ENCODE data around the gene CD82. TPM values are rescaled to one million over a fixed set of nuclear protein-coding genes. Genes with fewer than 3 reads are reported as not detected.

The CD82 gene
- total and polyA plus RNA-seq, 2 of the 8 experiments (the other 6 are each of a cell fraction or from before 2014, with no cell fraction given), result 7.9 to 10.3 TPM

DNA sequence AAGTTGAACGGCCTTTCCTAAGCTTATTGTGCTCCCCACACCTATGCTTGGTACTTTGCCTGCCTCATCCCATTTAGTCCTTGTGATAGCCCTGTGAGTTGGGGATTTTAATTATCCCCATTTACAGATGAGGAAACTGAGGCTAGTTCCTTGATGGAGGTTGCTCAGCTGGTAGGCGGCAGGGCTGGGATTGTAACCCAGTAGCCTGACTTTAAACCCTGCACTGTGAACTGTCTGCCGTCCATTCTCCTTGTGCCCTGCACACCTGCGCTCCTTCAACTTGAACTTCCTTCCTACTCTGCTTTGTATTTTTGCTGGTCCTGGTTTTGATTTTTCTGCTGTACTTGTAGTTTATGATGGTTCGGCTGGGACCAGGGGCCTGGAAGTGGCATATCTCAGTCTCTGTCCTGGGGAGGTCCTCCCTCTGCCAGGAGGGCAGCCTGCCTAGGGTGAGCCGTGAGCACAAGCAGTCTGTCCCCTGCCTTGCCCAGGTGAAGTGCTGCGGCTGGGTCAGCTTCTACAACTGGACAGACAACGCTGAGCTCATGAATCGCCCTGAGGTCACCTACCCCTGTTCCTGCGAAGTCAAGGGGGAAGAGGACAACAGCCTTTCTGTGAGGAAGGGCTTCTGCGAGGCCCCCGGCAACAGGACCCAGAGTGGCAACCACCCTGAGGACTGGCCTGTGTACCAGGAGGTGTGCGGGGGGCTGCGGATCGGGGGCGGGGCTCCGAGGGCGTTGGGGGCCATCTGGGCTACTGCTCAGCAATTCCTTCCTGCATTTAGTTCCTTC, 52.4 kb downstream of the CD82 start (continued):
- TF ChIP-seq, protein P1, sequence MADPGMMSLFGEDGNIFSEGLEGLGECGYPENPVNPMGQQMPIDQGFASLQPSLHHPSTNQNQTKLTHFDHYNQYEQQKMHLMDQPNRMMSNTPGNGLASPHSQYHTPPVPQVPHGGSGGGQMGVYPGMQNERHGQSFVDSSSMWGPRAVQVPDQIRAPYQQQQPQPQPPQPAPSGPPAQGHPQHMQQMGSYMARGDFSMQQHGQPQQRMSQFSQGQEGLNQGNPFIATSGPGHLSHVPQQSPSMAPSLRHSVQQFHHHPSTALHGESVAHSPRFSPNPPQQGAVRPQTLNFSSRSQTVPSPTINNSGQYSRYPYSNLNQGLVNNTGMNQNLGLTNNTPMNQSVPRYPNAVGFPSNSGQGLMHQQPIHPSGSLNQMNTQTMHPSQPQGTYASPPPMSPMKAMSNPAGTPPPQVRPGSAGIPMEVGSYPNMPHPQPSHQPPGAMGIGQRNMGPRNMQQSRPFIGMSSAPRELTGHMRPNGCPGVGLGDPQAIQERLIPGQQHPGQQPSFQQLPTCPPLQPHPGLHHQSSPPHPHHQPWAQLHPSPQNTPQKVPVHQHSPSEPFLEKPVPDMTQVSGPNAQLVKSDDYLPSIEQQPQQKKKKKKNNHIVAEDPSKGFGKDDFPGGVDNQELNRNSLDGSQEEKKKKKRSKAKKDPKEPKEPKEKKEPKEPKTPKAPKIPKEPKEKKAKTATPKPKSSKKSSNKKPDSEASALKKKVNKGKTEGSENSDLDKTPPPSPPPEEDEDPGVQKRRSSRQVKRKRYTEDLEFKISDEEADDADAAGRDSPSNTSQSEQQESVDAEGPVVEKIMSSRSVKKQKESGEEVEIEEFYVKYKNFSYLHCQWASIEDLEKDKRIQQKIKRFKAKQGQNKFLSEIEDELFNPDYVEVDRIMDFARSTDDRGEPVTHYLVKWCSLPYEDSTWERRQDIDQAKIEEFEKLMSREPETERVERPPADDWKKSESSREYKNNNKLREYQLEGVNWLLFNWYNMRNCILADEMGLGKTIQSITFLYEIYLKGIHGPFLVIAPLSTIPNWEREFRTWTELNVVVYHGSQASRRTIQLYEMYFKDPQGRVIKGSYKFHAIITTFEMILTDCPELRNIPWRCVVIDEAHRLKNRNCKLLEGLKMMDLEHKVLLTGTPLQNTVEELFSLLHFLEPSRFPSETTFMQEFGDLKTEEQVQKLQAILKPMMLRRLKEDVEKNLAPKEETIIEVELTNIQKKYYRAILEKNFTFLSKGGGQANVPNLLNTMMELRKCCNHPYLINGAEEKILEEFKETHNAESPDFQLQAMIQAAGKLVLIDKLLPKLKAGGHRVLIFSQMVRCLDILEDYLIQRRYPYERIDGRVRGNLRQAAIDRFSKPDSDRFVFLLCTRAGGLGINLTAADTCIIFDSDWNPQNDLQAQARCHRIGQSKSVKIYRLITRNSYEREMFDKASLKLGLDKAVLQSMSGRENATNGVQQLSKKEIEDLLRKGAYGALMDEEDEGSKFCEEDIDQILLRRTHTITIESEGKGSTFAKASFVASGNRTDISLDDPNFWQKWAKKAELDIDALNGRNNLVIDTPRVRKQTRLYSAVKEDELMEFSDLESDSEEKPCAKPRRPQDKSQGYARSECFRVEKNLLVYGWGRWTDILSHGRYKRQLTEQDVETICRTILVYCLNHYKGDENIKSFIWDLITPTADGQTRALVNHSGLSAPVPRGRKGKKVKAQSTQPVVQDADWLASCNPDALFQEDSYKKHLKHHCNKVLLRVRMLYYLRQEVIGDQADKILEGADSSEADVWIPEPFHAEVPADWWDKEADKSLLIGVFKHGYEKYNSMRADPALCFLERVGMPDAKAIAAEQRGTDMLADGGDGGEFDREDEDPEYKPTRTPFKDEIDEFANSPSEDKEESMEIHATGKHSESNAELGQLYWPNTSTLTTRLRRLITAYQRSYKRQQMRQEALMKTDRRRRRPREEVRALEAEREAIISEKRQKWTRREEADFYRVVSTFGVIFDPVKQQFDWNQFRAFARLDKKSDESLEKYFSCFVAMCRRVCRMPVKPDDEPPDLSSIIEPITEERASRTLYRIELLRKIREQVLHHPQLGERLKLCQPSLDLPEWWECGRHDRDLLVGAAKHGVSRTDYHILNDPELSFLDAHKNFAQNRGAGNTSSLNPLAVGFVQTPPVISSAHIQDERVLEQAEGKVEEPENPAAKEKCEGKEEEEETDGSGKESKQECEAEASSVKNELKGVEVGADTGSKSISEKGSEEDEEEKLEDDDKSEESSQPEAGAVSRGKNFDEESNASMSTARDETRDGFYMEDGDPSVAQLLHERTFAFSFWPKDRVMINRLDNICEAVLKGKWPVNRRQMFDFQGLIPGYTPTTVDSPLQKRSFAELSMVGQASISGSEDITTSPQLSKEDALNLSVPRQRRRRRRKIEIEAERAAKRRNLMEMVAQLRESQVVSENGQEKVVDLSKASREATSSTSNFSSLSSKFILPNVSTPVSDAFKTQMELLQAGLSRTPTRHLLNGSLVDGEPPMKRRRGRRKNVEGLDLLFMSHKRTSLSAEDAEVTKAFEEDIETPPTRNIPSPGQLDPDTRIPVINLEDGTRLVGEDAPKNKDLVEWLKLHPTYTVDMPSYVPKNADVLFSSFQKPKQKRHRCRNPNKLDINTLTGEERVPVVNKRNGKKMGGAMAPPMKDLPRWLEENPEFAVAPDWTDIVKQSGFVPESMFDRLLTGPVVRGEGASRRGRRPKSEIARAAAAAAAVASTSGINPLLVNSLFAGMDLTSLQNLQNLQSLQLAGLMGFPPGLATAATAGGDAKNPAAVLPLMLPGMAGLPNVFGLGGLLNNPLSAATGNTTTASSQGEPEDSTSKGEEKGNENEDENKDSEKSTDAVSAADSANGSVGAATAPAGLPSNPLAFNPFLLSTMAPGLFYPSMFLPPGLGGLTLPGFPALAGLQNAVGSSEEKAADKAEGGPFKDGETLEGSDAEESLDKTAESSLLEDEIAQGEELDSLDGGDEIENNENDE (IDR thresholded peaks at IDR 0.05; ENCODE audit: insufficient replicate concordance, low read length), result no peak
- TF ChIP-seq TBP (IDR thresholded peaks at IDR 0.05; ENCODE audit: low read depth, low read length) (no peak), ZNF274 (IDR thresholded peaks at IDR 0.05; ENCODE audit: borderline replicate concordance, extremely low read depth, low read length) (no peak), NANOG (IDR thresholded peaks at IDR 0.05; ENCODE audit: insufficient read depth, low read depth, low read length, poor library complexity, severe bottlenecking) (no peak), JUND (IDR thresholded peaks at IDR 0.05; ENCODE audit: low read length) (no peak)
